ENCODE measurements around the gene CDON. TPM values are rescaled to one million over a fixed set of nuclear protein-coding genes. Genes with fewer than 3 reads are reported as not detected.

The CDON gene
- total RNA-seq, 1 experiment from 2014 or later = 10.1 TPM

DNA sequence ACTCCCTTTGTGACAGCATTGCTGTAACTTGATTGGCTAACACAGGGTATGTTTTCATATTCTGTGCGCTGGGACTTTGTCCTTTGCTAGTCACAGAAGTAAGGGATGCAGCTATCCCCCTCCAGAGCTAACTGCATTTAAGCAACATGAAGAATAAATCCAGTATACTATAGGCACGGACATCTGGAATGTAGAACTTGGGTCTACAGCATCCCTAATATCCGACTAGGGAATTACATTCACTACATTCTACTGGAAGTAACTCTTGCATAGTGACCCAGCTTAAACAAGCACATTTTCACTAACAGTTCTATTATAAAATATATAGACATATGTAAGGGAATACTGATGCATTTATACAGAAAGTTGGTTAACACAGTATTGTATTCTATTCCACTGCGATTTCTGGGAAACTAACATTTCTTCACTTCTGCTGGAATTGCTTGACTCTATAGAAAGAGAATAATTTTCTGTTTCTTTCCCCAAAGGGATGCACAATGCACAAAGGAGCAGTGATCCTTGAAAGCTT, 103.7 kb downstream of the CDON start:
- H4K20me1 ChIP-seq (ENCODE audit: low read length) = no peaks in the 10 kb centered on the region
- intact Hi-C loops (cut with micrococcal nuclease) = no loop called here
- no peak for ATAC-seq
- no peak overlapping the region for H3K4me3 ChIP-seq (ENCODE audit: low read length)
- no peaks in the 10 kb centered on the region for H3K79me2 ChIP-seq (ENCODE audit: low read length)
- H3K27ac ChIP-seq (ENCODE audit: low read length) = no peak overlapping the region
- H3K36me3 ChIP-seq (ENCODE audit: low read depth, low read length) = no peaks in the 10 kb centered on the region
- BruUV-seq (replicated peaks) = no TSS peak
- no peaks in the 10 kb centered on the region for H3K9me3 ChIP-seq (ENCODE audit: low read length)
- no peaks in the 10 kb centered on the region for H3K4me1 ChIP-seq (ENCODE audit: insufficient read depth, low read length)
- DNase-seq = no peak
- ChIA-PET CTCF (no interaction called here), POLR2A (ENCODE audit: unreplicated experiment) (no interaction called here)
- TF ChIP-seq EZH2 (IDR thresholded peaks at IDR 0.05; ENCODE audit: low read length, unreplicated experiment) (no peak), CTCF (conservative IDR thresholded peaks at IDR 0.05; ENCODE audit: low read depth, low read length) (no peak), EZH2phosphoT487 (IDR thresholded peaks at IDR 0.05; ENCODE audit: borderline replicate concordance, low read length) (no peak)
- no peaks in the 10 kb centered on the region for H3K9me2 ChIP-seq (replicated peaks; ENCODE audit: low read length)
- no peak overlapping the region for H3K4me2 ChIP-seq (ENCODE audit: low read length)
- no peaks in the 10 kb centered on the region for H3F3A ChIP-seq (ENCODE audit: low read length, unreplicated experiment)
- no peak overlapping the region for H2AFZ ChIP-seq (ENCODE audit: low read length)
- H3K9ac ChIP-seq (ENCODE audit: low read length) = no peak overlapping the region
- no peaks in the 10 kb centered on the region for H3K27me3 ChIP-seq (ENCODE audit: low read length)

DNA sequence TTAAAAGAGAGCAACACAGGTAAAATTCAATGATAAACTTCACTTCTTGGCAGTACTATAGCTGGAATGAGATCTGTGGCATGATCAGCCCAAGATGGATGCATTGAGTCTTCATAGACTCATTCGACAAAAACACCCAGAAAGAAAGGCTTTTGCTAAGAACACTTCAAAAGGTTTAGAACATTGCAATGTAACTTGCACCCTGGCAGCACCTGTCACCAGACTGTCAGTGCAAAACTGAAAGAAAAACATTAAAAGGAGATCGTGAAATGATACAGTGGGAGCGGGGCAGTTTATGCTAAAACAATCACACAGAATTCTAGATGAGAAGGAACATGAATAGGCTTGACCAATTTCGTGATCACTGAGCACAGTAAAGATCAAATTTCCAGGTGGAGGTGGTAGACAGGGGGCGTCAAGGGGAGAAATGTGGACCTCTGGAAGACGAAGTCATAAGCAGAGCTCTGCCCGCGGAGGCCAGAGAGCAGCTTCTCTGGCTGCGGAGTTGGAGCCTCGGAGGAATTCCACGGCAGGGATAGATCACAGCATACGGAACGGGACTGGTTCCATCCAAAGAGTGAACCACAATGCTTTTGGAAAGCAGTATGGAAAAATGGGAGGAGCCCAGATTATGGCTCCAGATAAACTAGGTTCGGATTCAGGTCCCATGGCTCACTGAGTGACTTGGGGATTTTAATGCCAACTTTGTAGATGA, 104.9 kb downstream of the CDON start:
- no peaks in the 10 kb centered on the region for H4K20me1 ChIP-seq (ENCODE audit: low read length)
- ATAC-seq = no peak
- H3K9ac ChIP-seq (ENCODE audit: low read length) = no peak overlapping the region
- H3K4me2 ChIP-seq (ENCODE audit: low read length) = no peak overlapping the region
- no peak overlapping the region for H2AFZ ChIP-seq (ENCODE audit: low read length)
- no peaks in the 10 kb centered on the region for H3K27me3 ChIP-seq (ENCODE audit: low read length)
- TF ChIP-seq EZH2 (IDR thresholded peaks at IDR 0.05; ENCODE audit: low read length, unreplicated experiment) (no peak), EZH2phosphoT487 (IDR thresholded peaks at IDR 0.05; ENCODE audit: borderline replicate concordance, low read length) (no peak), CTCF (conservative IDR thresholded peaks at IDR 0.05; ENCODE audit: low read depth, low read length) (no peak)
- H3K79me2 ChIP-seq (ENCODE audit: low read length) = no peaks in the 10 kb centered on the region
- no TSS peak for BruUV-seq (replicated peaks)
- H3K36me3 ChIP-seq (ENCODE audit: low read depth, low read length) = no peaks in the 10 kb centered on the region
- no peaks in the 10 kb centered on the region for H3F3A ChIP-seq (ENCODE audit: low read length, unreplicated experiment)
- H3K27ac ChIP-seq (ENCODE audit: low read length) = no peak overlapping the region
- POLR2A ChIA-PET (ENCODE audit: unreplicated experiment) = no interaction called here
- CTCF ChIA-PET = no interaction called here
- no peak overlapping the region for H3K4me3 ChIP-seq (ENCODE audit: low read length)
- H3K4me1 ChIP-seq (ENCODE audit: insufficient read depth, low read length) = peaks cover 6% of the 10 kb centered on the region
- no peak for DNase-seq
- intact Hi-C loops (cut with micrococcal nuclease) = no loop called here
- no peaks in the 10 kb centered on the region for H3K9me2 ChIP-seq (replicated peaks; ENCODE audit: low read length)
- no peaks in the 10 kb centered on the region for H3K9me3 ChIP-seq (ENCODE audit: low read length)

DNA sequence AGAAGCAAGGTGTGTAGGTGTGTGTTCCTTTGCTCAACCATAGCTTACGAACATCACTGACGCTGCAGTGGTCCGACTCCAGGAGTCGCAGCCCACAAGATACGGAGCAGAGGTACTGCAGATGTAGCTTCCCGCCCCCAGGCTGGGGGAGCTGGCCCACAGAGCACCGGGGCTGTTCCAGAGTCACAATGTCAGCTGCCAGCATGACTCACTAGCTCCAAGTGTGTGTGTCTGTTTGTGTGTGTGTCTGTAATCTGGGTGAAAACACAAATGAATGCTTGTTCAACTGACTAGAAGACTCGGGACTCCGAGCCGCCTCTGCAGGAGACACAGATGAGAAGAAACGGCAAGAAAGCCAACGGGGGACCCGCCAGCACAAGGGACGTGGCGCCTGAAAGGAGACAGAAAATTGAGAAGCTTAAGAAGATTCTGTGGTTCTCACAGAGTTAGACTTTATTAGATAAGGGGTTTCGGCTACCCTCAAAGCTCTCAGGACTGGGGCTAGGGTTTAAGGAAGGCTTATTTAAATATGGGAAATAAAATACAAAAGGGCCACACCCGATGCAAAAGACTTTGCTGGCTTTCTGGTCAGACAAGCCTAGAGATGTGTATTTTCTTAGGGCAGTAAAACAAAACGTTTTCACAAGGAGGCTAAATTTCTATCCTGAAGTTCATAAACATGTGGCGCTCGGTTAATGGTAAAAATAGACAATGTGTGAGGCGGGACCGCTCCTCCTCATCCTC, 106.1 kb downstream of the CDON start:
- H3K4me1 ChIP-seq (ENCODE audit: insufficient read depth, low read length) = peaks cover 10% of the 10 kb centered on the region
- H3F3A ChIP-seq (ENCODE audit: low read length, unreplicated experiment) = no peaks in the 10 kb centered on the region
- no peak overlapping the region for H3K4me3 ChIP-seq (ENCODE audit: low read length)
- ATAC-seq (no peak), DNase-seq (no peak)
- no peaks in the 10 kb centered on the region for H3K36me3 ChIP-seq (ENCODE audit: low read depth, low read length)
- H3K27ac ChIP-seq (ENCODE audit: low read length) = no peak overlapping the region
- ChIA-PET CTCF (no interaction called here), POLR2A (ENCODE audit: unreplicated experiment) (no interaction called here)
- H3K9me3 ChIP-seq (ENCODE audit: low read length) = no peaks in the 10 kb centered on the region
- no peaks in the 10 kb centered on the region for H4K20me1 ChIP-seq (ENCODE audit: low read length)
- no peak overlapping the region for H3K4me2 ChIP-seq (ENCODE audit: low read length)
- H2AFZ ChIP-seq (ENCODE audit: low read length) = no peak overlapping the region
- no peaks in the 10 kb centered on the region for H3K79me2 ChIP-seq (ENCODE audit: low read length)
- H3K9ac ChIP-seq (ENCODE audit: low read length) = no peak overlapping the region
- TF ChIP-seq EZH2phosphoT487 (IDR thresholded peaks at IDR 0.05; ENCODE audit: borderline replicate concordance, low read length) (no peak), CTCF (conservative IDR thresholded peaks at IDR 0.05; ENCODE audit: low read depth, low read length) (no peak), EZH2 (IDR thresholded peaks at IDR 0.05; ENCODE audit: low read length, unreplicated experiment) (no peak)
- intact Hi-C loops (cut with micrococcal nuclease) = no loop called here
- no peaks in the 10 kb centered on the region for H3K9me2 ChIP-seq (replicated peaks; ENCODE audit: low read length)
- no peaks in the 10 kb centered on the region for H3K27me3 ChIP-seq (ENCODE audit: low read length)
- no TSS peak for BruUV-seq (replicated peaks)
